ENCODE measurements around the gene NFATC4. TPM values are rescaled to one million over a fixed set of nuclear protein-coding genes. Genes with fewer than 3 reads are reported as not detected.

Gene NFATC4
- 18.4 and 77.3 TPM in 2 replicates for total RNA-seq (ENCODE audit: low replicate concordance)

DNA sequence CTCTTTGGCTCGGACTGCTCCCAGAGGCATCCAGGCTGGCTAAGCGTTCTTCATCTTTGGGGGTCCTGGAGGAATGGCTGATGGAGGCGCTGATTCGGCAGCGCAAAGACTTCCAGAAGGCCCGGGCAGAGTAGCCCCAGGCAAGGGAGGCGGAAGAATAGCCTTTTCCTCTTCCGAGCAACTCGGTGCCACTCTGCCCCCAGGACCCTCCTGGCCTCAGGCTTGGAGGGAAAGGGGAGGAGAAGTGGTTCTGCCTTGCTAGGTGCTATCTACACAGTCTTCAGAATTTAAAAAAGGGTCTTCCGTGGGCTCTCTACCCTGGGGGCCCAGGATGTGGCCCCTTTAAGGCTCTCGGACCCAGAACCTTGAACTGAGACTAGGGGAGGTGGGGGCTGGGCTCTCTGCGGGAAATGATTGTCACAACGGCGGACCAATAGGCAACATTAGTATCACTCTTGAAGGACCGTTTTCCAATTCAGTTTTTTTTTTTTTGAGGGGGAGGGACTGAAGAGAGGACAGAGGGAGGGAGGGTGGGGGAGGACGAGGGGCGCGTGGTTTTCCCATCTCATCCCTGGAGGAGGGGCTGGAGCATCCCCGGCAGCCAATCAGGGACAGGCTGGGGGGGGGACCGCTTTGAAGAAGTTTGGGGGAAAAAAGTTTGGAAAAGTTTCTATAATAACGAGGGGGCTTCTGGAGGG lies at the start of gene NFATC4:
NFATC4 (plus strand) TSS at position 671 of the 698 bp plus-strand sequence. CDS start 157 bp downstream, outside the sequence.

DNA sequence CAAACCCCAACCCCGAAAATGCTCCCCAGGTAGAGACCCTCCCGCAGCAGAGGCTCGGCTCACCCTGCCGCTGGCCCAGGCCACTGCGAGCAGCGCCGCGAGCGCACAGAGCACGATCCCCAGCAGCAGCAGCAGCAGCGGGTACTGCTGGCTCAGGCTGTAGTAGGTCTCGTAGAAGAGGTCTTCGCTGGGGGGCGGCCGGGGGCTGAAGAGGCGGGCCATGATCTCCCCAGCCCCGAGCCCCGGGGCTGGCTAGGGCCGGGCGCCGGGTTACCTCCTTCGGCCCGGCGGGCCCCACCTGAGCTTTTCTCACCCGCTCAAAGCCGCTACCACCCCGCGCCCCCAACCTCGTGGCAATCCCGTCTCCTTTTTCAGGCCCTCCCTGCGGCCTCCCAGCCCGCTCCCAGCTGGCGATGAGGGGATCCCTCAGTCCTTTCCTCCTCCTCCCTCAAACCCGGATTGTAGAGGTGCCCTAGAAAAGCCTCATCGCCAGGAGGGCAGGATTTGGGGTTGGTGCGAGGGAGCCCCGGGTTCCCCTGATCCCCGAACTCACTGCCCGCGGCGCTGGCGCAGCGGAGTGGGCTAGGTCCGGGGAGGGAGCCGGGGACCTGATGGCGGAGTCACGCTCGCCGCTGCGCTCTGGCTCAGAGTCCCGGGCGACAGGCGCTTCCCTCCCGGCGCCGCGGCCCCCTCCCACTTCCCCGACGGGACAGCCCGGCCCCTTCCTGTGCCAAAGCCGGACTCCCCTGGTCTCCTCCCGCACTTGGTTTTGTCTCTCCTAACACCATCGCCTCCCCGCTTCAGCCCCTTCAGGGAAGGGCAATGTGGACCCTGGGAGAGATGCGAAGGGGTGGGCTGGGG lies 33.3 kb upstream of the NFATC4 start, which contains the start of gene ADCY4:
ADCY4 (minus strand) TSS at position 641 of the 861 bp plus-strand sequence; CDS start at position 222, 419 bp downstream.

DNA sequence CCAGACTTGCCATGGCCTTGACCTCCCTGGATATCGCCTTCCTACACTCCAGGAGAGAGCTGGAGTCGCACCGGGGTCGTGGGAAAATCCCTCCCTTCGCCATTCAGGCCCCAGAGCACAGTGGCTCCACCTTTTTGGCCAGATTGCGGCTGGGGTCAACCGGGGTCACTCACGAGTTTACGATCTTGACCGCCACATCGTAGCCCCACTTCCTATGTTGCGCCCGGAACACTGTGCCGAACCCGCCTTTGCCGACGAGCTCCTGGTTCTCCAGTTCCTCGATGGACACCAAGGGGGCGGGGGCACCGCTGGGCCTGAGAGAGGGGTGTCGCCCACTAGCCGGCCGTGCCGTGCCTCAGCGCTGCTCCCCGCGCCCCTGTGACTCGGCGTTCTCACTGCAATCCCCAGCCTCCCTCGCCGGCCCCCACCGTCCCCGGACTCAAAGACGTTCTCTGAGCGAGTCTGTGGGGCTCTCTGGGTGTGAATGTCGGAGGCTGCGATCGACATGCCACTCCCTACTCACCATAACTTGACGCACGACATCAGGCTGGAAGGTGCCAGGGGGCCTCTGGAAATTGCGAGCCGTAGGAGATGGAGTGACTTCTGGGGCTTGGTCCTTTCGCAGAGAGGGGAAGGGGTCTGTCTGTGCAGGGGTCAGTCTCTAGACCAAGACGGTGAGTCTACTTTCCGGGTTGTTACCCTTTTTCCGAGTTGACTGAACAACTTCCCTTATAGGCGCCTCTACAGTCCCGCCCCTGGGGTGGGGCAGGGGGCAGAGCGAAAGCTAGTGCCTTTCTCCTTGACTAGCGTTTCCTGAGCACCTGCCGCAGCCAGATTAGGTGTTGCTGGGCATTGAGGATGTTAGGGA lies 28.5 kb upstream of the NFATC4 start, which contains the start of gene RIPK3:
RIPK3 (minus strand) TSS at position 708 of the 868 bp plus-strand sequence; CDS start at position 543, 165 bp downstream.

DNA sequence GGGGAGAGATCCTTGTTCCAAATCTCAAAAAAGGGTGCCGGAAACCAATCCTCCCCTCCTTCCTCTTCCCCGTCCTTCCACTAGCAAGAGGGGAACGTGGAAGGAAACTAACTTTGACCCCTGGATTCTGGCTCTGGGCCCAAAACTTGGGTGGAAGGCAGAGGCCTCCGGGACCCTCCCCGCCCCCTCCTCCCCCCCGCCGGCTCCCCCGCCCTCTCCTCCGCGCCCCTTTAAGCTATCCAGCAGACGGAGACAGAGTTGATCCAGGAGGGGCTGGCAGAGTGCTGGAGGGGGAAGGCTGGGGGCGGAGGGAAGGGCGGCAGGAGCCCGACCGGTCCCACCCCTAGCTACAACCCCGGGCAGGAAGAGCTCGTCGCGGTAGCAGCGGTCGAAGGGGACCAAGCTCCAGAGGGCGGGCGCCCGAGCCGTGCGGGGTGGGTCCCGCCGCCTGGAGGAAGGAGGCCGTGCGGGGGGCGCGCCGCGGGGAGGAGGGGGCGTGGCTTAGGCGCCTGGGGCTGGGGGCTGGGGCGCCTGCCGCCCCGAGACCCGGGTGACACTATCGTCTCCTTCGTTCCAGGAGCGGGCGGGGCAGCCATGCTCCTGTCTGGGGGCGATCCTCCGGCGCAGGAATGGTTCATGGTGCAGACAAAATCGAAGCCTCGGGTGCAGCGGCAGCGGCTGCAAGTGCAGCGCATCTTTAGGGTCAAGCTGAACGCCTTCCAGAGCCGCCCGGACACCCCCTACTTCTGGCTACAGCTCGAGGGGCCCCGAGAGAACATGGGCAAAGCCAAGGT lies 30.9 kb downstream of the NFATC4 start, which contains the start of gene NYNRIN:
NYNRIN (plus strand) TSS at position 351 of the 794 bp plus-strand sequence; CDS start at position 595, 244 bp downstream.

Other genes starting within 250 kb of the NFATC4 start
- gene FITM1, start 237.5 kb upstream of the NFATC4 start, total RNA-seq (ENCODE audit: low replicate concordance): 0.23 TPM in 1 of 2 replicates, not detected in the other
- gene PSME1, start 232.0 kb upstream of the NFATC4 start, total RNA-seq (ENCODE audit: low replicate concordance): 55.3 and 80.6 TPM in 2 replicates
- 19.2 and 21.9 TPM in 2 replicates for gene EMC9, start 226.6 kb upstream of the NFATC4 start, total RNA-seq (ENCODE audit: low replicate concordance)
- gene PSME2, start 221.6 kb upstream of the NFATC4 start, total RNA-seq (ENCODE audit: low replicate concordance): 28.2 and 87.8 TPM in 2 replicates
- 22.2 and 24.9 TPM in 2 replicates for gene RNF31, start 220.7 kb upstream of the NFATC4 start, total RNA-seq (ENCODE audit: low replicate concordance)
- 68.4 and 96.8 TPM in 2 replicates for gene IRF9, start 206.9 kb upstream of the NFATC4 start, total RNA-seq (ENCODE audit: low replicate concordance)
- gene REC8, start 196.1 kb upstream of the NFATC4 start, total RNA-seq (ENCODE audit: low replicate concordance): 0.12 and 0.83 TPM in 2 replicates
- gene IPO4, start 179.4 kb upstream of the NFATC4 start, total RNA-seq (ENCODE audit: low replicate concordance): 27.1 and 41.9 TPM in 2 replicates
- gene TM9SF1, start 172.7 kb upstream of the NFATC4 start, total RNA-seq (ENCODE audit: low replicate concordance): 42.9 and 55.9 TPM in 2 replicates
- gene TSSK4, start 162.5 kb upstream of the NFATC4 start, total RNA-seq (ENCODE audit: low replicate concordance): 0.12 TPM in 1 of 2 replicates, not detected in the other
- 24.2 and 29.7 TPM in 2 replicates for gene CHMP4A, start 154.7 kb upstream of the NFATC4 start, total RNA-seq (ENCODE audit: low replicate concordance)
- 10.8 and 18.3 TPM in 2 replicates for gene MDP1, start 152.1 kb upstream of the NFATC4 start, total RNA-seq (ENCODE audit: low replicate concordance)
- 272 and 446 TPM in 2 replicates for gene NEDD8, start 135.8 kb upstream of the NFATC4 start, total RNA-seq (ENCODE audit: low replicate concordance)
- 72.7 and 109 TPM in 2 replicates for gene GMPR2, start 135.3 kb upstream of the NFATC4 start, total RNA-seq (ENCODE audit: low replicate concordance)
- gene TINF2, start 125.6 kb upstream of the NFATC4 start, total RNA-seq (ENCODE audit: low replicate concordance): 38.3 and 42.2 TPM in 2 replicates
- 1.6 and 2.5 TPM in 2 replicates for gene TGM1, start 105.0 kb upstream of the NFATC4 start, total RNA-seq (ENCODE audit: low replicate concordance)
- gene RABGGTA, start 96.6 kb upstream of the NFATC4 start, total RNA-seq (ENCODE audit: low replicate concordance): 16.8 and 22.3 TPM in 2 replicates
- gene DHRS1, start 68.4 kb upstream of the NFATC4 start, total RNA-seq (ENCODE audit: low replicate concordance): 13.5 and 20.9 TPM in 2 replicates
- 14.4 and 17.4 TPM in 2 replicates for gene NOP9, start 68.3 kb upstream of the NFATC4 start, total RNA-seq (ENCODE audit: low replicate concordance)
- 0.08 and 3.3 TPM in 2 replicates for gene CIDEB, start 60.2 kb upstream of the NFATC4 start, total RNA-seq (ENCODE audit: low replicate concordance)
- gene LTB4R2, start 58.0 kb upstream of the NFATC4 start, total RNA-seq (ENCODE audit: low replicate concordance): 1.2 and 2.3 TPM in 2 replicates
- 0.75 and 6.3 TPM in 2 replicates for gene LTB4R, start 56.7 kb upstream of the NFATC4 start, total RNA-seq (ENCODE audit: low replicate concordance)
- gene ADCY4, start 33.1 kb upstream of the NFATC4 start, total RNA-seq (ENCODE audit: low replicate concordance): 0.60 and 16.7 TPM in 2 replicates
- 0.23 and 9.4 TPM in 2 replicates for gene RIPK3, start 28.2 kb upstream of the NFATC4 start, total RNA-seq (ENCODE audit: low replicate concordance)
- 3.2 and 9.0 TPM in 2 replicates for gene NYNRIN, start 30.8 kb downstream of the NFATC4 start, total RNA-seq (ENCODE audit: low replicate concordance)
- 1.6 and 7.4 TPM in 2 replicates for gene CBLN3, start 61.5 kb downstream of the NFATC4 start, total RNA-seq (ENCODE audit: low replicate concordance)
- 42.2 and 45.3 TPM in 2 replicates for gene KHNYN, start 61.8 kb downstream of the NFATC4 start, total RNA-seq (ENCODE audit: low replicate concordance)
- 4.4 and 11.3 TPM in 2 replicates for gene SDR39U1, start 74.6 kb downstream of the NFATC4 start, total RNA-seq (ENCODE audit: low replicate concordance)
- gene CMA1, start 140.1 kb downstream of the NFATC4 start, total RNA-seq (ENCODE audit: low replicate concordance): not detected in 2 replicates
- not detected in 2 replicates for gene CTSG, start 208.1 kb downstream of the NFATC4 start, total RNA-seq (ENCODE audit: low replicate concordance)
- gene GZMH, start 241.5 kb downstream of the NFATC4 start, total RNA-seq (ENCODE audit: low replicate concordance): not detected in 2 replicates